Epidermal melanocyte (primary cell): ENCODE results near the gene RNF227.

Experiments
- DNase-seq: peaks from one replicate; pipeline ENCODE4 v3.0.0; 2011; ENCODE audit warnings: low spot score; ENCODE audit not compliant: insufficient read length

Gene RNF227

DNA sequence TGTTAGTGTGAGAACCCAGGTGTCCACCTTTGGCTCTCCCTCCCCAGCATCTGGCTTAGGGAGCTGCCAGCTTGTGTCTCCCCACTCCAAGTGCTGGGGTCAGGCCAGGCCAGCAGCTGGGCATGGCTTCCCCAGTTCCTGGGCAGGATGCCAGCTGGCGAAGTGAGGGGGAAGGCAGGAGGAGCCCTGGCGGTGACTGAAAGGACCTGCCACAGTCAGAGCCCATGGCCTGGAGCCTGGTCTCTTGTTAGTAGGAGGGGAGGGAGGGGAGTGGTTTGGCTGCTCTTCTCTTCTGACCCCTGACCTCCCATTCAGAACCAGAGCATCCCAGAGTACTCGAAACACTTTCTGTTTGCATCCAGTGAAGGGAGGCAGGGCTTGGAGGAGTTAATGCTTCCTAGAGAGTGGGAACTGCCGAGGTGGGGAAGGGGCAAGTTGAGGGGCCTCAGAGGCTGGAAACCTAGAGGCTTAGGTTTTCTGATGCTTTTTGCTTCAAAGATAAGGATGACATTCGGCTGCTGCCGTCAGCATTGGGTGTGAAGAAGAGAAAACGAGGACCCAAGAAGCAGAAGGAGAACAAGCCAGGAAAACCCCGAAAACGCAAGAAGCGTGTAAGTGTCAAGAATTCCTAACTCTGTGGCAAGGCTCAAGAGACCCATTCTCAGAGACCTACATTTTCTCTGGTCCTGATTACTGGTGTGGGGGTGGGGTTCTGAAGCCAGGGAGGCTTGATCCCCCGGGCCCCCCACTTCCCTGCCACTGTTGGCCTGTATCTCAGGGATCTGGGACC lies 26.7 kb downstream of the RNF227 start:
- DNase-seq, result peak; percentile 97

DNA sequence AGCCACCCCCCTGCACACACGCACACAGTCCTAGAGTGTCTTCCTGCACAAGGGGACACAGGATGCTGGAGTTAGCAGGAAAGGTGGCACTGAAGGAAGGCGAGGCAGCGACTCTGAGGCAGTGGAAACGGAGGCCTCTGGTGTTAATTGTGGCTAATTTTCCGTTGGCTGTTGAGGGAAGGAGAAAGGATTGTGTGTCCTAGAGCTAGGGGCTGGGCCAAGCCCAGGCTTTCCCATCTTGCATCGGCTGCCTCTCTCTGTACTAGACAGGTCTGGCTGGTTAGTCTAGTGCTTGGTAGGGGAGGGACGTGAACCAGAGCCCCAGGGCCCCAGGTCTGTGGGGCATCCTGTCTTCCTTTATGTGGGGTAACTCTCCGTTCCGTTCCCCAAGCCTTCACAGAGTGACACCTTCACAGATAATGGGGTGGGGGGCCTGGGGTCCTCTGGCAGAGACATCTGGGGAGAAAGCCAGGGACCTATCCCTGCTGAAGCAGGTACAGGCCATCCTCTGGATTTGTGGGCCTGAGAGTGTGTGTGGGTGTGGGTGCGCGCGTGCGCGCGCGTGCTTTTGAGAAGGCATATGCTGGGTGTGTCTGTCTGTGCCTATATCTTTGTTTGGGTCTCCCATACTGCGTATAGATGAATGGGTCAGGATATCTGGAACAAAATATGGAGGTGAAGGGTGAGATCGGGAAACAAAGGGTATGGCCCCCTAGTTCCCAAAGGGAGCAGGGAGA lies 27.7 kb downstream of the RNF227 start, which contains the start of gene CHD3:
Gene CHD3 (plus strand): TSS at position 606 of the 737 bp plus-strand sequence. CDS start 212 bp downstream, outside the sequence.
- DNase-seq, result no peak

DNA sequence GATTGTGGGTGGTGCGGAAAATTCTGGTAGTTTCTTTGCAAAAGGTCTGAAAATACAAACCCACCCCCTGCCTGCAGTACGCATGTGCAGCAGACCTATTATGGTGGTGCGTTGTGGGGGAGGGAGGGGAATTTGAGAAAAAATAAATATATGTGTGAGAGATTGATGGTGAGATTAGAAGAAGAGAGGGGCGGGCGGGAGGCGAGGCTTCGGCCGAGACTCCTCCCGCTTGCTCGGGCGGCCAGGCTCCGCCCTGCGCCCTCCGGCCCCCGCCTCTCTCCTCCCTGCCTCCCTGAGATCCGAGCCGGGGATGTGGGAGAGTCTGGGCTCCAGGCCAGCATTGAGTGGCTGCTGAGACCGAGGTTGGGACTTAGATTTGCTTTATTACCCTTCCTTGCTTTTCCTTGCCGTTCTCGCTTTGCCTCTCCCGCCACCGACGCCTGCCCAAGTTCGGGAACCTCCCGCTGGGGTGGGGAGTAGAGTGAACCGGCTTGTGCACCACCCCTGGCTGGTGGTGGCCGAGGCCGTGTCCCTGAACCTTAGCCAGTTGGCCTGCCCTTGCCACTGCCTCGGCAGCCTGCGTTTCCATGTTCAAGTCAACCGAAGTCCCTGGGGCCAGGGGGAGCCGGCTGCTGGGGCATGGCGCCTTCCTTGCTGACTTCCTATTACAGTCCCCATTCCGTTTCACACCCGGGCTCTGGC lies 28.5 kb downstream of the RNF227 start:
- peak; percentile 97 for DNase-seq

DNA sequence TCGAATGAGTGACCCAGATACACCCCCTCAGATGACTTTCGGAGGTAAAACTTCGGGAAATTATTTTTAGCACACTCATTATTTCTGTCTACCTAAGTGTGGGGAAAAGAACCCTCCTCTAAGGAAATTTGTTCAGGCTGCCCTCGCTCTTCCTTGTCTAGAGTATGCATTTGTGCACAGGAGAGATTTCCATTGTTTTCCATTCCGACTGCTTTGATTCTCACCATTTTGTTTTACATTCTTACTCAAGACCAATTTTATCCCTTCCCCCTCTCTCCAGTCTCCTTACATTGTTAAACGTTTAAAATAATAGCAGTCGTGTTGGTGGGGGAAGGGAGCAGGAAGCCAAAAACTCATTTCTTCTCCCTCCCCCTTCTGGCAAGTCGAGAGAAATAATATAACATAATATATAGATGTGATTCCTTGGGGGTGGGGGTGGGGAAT lies 29.0 kb downstream of the RNF227 start:
- no peak for DNase-seq

DNA sequence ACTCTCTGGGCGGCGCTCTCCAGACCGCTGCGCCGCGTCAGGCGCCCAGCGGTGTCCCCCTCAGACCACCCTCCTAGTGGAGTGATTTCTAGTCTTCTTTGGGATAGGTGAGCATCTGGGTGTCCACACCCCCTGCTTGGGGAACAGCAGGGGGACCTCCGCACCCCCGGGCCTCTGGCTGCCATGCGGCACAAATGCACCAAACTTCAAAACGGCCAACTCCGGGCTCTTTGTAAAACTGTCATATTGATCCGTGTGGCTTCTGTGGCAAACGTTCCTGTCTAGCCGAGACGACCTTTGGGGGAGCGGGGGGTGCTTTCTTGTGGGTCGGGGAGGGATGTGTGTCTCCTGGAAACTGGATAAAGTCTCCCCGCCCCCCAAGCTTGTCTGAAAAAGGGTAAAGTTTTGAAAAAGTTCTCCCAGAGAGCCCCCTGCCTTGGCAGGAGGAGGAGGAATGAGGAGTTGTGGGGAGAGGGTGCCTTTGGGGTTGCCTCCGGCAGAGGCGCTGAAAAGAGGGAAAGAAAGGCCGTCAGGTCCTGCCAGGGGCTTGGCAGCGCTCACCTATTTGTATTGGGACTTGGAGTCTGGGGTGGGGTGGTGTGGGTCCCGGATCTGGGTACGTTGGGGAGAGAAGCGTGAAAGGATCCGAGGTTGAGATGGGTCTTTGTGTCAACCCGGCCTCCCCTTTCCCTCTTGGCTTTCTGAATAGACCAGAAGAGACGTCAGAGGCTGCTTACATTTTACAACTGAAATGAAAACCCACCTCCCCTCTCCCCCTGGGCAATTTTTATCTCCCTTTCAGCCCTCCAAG lies 29.7 kb downstream of the RNF227 start:
- DNase-seq, result no peak

DNA sequence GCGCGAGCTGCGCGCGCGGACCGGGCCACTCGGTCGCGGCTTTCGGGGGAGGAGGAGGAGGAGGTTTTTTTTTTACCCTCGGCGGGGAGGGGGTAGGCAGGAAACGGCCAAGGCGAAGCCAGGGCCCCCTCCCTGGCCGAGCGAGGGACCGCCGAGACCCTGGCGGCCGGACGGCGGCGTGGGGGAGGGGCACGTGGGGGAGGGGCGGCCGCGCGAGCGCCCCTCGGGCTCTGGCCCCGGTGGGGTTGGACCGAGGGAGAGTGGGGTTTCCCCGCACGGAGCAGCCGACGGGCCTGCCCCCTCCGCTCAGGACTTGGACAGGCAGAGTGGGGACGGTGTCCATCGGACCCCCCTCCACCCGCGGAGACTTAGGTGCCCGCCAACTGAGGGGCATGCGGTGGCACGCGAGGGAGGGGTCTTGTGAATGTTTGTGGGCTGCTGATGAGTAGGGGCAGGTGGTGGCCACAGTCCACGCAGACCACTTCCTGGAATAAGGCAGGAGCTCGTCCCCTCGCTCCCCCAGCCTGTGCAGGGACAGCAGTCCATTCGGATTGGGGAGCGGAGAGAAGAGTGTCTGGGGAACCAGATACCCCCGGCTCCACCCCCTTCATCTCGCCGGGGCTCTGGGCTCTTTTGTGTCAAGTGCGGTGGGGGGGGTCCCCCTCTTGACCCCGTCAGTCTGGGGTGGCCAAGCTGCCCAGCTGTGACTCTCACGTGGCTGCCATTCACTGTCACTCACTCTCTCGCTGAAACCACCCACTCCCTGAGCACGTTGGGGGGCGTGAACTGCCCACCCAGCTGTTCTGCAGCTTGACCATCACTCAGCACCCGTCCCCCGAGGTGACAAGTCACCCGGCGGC lies 30.5 kb downstream of the RNF227 start:
- peak; percentile 56 for DNase-seq

DNA sequence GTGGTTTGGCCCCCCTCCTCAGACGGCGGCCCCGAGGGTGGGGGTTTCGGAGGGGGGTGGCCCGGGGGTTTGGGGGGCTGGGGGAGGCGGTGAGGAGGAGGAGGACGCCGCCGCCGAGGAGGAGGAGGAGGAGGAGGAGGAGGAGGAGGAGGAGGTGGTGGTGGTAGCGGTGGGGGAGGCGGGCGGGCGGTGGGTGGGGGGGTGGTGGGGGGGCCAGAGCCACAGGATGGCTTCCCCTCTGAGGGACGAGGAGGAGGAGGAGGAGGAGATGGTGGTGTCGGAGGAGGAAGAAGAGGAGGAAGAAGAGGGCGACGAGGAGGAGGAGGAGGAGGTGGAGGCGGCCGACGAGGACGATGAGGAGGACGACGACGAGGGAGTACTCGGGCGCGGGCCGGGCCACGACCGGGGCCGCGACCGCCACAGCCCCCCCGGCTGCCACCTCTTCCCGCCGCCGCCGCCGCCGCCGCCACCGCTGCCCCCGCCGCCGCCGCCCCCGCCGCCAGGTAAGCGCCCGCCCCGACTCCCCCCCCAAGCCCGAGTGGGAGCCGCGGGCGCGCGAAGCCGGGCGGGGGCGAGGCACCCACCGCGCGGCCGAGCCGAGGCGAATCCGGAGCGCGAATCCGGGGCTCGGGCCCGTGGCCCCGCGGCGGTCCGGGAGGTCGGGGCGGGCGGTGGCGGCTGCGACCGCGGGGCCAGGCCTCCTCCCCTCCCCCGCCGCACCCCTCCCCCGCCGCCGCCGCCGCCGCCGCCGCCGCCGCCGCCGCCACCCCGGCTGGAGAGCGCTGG lies 31.3 kb downstream of the RNF227 start:
- no peak for DNase-seq

DNA sequence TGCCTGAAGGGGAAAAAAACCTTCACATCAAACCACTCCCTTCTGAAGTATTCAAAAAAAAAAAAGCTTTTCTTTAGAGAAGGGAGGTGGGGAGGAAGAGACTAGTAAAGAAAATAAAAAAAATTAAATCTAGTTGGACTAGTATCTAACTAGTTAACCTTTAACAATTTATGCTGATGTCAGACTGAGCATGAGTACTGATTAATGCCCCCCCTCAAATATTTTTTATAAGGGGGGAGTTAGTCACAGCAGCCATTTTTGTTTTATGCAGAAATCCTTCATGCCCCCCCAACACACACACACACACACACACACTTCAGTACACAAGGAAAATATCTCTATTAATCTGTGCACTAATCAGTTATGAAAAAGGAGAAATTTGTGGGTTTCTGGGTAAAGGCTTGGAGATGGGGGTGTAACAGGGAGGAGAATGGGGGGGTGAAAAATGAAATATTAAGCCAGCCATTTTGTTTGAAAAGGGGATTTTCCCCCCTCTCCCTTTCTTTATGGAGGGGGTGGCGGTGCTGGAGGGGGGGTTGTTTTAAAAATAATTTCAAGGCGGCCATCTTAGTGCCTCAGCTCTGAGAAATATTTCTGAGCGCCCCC lies 32.2 kb downstream of the RNF227 start:
- DNase-seq, result no peak

DNA sequence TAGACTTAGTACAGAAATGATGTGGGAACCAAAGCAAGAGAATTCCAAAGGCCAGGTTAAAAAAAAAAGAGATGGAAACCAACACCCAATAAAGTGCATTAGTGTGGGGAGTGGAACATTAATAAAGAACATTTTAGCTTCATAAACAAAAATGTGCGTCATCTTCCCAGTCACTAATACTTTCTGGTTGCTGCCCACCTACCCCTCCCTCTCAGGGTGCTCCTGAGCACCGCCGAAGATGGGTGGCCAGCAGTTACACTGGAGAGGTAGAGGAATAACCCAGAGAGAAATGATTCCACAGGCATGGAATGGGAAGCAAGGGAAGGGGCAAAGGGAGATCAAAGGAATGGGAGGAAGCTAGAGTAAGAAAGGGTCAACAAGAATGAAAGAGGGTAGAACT lies 33.5 kb downstream of the RNF227 start:
- DNase-seq, result no peak

DNA sequence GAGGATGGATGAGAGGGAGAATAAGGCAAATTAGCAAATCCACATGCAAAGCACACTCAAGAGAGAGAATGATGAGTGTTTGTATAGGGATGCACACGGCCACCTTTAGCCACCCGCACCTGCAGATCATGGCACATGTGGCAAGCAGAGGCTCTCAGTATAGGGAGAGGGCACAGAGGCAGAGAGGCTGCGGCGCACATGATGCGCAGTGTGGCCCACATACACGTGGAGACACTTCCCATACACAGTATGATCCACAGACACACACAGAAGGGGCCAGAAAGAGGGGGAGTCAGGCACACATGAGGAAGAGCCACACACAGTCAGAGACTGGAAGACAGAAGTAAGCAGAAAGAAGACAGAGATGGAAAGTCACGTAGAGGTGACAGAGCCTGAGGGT lies 34.0 kb downstream of the RNF227 start:
- DNase-seq, result no peak

DNA sequence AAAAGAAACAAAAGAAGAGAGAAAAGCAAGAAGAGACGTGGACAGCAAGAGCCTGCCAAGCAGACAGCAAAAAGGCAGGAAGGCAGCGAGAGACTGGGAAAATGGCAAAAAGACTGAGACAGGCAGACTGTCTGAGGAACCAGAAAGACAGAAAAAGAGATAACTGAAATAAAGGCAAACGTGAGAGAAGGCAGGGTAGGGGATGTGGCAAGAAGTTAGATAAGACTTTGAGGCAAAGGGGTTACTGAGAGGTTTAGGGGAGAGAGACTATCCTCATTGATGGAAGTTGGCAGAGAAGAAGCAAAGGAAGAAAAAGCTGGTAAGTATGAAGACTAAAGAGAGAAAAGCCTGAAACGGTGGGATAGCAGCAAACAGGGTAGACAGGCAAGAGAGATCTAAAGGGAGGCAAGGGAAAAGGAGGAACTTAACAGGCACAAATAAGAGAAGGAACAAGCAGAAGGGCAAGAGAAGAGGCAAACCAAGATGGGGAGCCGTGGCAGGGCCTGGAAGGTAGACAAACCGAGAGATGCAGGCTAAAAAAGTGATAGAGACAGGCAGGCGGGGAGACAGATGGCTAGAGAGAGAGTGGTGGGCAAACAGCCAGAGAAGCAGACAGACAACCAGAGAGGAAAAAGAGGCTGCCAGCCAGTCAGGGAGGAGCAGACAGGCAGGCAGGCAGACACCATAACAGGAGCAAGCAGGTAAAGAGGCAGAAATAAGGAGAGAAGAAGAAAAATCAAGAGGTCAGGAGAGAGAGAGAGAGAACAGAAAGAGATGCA lies 34.6 kb downstream of the RNF227 start:
- no peak for DNase-seq

DNA sequence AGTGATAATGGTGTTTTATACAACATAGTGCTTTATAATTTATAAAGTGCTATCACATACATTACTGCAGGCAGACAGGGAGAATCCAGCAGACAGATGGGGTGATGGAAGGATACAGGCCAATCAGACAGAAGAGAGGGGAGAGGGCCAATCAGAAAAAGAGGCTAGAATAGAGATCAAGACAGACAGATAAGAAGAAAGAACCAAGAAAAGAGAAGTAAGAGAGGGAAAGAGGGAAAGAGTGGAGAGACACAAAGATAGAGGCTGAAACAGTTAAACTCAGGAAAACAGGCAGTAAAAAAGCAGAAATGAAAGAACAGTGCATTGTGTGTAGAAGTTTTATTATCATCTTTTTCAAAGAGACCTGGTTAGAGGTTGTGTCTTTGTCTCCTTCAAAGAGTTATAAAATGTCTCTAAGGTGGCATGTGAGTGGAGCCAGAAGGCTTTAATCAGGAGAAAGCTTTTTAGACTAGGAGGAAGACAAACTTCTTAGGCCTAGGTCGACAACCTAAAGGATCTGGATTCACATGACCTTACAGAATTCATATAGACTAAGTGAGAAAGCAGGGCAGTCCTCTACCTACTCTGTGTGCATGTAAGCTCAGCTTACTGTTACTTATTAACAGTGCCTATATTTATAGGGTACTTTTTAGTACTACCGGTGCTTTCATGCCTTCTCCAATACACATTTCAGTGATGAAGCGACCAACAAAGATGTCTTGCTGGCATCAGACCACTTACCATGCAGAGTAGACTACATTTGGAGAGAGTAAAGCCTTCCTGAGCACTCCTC lies 35.8 kb downstream of the RNF227 start:
- no peak for DNase-seq

DNA sequence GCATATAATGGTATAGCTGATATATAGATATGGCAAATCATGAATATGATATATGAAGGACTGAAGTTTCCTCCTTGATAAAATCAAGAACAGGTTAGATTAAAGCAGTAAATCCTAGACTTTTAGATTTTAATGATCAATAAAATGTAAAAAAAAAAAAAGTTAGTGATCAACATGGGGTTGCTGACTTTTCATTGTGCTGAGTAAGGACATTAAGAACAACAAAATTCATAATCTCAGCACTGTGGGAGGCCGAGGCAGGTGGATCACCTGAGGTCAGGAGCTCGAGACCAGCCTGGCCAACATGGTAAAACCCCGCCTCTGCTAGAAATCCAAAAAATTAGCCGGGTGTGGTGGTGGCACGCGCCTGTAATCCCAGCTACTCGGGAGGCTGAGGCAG lies 37.9 kb downstream of the RNF227 start:
- DNase-seq, result no peak

DNA sequence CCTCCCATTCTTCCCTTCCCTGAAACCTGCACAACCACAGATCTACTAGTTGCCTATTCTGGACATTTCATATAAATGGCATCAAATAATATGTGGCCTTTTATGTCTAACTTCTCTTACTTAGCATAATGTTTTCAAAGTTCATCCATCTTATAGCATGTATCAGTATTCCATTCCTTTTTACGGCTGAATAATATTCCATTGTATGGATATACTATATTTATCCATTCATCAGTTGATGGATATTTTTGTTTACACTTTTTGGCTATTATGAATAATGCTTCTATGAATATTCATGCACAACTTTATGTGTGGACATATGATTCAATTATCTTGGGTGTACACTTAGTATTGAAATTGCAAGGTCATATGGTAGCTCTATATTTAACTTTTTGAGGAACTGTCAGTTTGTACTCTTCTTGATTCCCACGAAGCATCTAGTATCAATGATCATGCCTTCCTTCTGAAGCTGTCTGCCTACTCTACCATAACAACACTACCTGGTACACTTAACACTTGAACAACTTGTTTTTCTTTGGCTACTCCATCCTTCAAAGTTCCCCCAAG lies 40.2 kb downstream of the RNF227 start:
- no peak for DNase-seq

DNA sequence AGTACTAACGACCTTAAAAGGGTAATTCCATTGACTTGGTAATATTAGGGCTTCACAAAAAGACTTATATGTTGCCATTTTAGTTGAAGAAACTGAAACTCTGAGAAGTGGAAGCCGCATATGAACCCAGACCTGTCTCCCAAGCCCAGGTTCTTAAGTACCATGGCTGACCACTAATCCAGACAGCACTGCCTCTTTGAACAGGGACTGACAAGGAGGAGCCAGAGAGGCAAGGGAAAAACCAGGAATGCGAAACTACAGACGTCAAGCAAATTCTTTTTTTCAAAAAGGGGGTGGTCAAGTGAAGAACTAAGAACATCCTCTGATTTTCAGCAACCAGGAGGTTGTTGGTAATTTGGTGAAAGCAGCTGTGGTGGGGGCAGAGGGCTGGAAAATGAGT lies 43.0 kb downstream of the RNF227 start:
- DNase-seq, result no peak

DNA sequence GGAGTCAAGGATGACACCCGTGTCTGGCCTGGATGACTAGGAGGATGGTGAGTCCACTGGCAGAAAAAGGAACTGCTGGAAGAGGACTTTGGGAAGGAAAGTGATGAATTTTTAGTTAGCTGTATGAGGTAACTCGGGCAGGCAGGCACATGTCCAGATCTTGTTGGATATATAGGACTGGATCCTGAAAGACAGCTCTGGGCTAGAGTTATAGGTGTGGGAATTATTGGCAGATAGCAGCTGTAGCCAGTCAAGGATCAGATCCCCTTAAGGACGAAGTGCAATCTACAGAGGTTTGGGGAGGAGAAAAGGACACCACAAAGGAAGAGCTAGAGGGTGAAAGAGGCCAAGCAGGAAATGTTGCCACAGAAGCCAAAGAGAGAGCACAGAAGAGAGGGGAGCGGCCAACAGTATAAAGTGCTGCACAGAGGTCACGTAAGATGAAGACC lies 48.2 kb downstream of the RNF227 start:
- no peak for DNase-seq
